K562 (cell line): Measurements from ENCODE around the gene NTN3. TPM values are rescaled to one million over a fixed set of nuclear protein-coding genes. Genes with fewer than 3 reads are reported as not detected.

Source experiments
- NEUROD1 ChIP-seq: fragments of 150-350 bp; IDR thresholded peaks from 2 replicates; pipeline ENCODE4 v1.6.1; 2014; ENCODE audit warnings: borderline replicate concordance, low read length, low read depth; ENCODE audit not compliant: partially characterized antibody
- RAD51 ChIP-seq: fragments of 450-650 bp; IDR thresholded peaks from 2 replicates; pipeline ENCODE4 v1.7.1; 2016; ENCODE audit warnings: low read depth, mild to moderate bottlenecking, borderline replicate concordance
- SMARCE1 ChIP-seq: fragments of 450-650 bp; IDR thresholded peaks from 2 replicates; pipeline ENCODE4 v1.7.1; 2016; ENCODE audit warnings: mild to moderate bottlenecking
- SRSF1 ChIP-seq: fragments of 200-400 bp; formaldehyde crosslinking; IDR thresholded peaks from 2 replicates; pipeline ENCODE4 v1.6.1; 2017; ENCODE audit warnings: mild to moderate bottlenecking, low read depth, low read length, moderate library complexity
- YY1 ChIP-seq, 3 experiments: IDR thresholded peaks; 2 replicates each; pipeline ENCODE4 v1.6.1; 2011; ENCODE audit warnings: low read length in 2 of 3, mild to moderate bottlenecking in 2 of 3, moderate library complexity in 2 of 3, borderline replicate concordance in 1 of 3, control low read depth in 1 of 3, low read depth in 1 of 3; ENCODE audit not compliant: insufficient read depth in 3 of 3, insufficient replicate concordance in 2 of 3, control insufficient read depth in 1 of 3, insufficient read length in 1 of 3; ENCODE audit errors: extremely low read depth in 1 of 3
- polyA plus RNA-seq, 8 experiments: library from polyadenylated mRNA; depleted of rRNA in 4 of 8; stranded (reverse) in 5 of 8; unstranded in 3 of 8; fragments of >200 nt; fragmentation: Nextera tagmentation in 2 of 8; fragmentation: Illumina TruSeq in 1 of 8; extraction: Ambion mirVana in 2 of 8; extraction: Trizol in 1 of 8; gene quantifications; 2 replicates each; pipeline versions ENCODE4 v1.2.1 to v1.2.3, GENCODE V29; 2011 to 2014; ENCODE audit warnings: inconsistent platforms in 1 of 8, missing spikeins in 1 of 8
- total RNA-seq, 7 experiments: library from RNA; depleted of rRNA in 6 of 7; stranded (reverse); fragments of >200 nt in 6 of 7; fragmentation: Illumina TruSeq in 2 of 7; extraction: Trizol in 2 of 7; gene quantifications; 2 replicates each; pipeline versions ENCODE4 v1.2.1 to v1.2.3, GENCODE V29; 2011 to 2021; ENCODE audit warnings: low replicate concordance in 1 of 7
- TF ChIP-seq, protein P1 (sequence below), 2 experiments: fragments of 450-650 bp; conservative IDR thresholded peaks; 2 replicates each; pipeline ENCODE4 v1.6.1; 2017; ENCODE audit warnings: mild to moderate bottlenecking in 2 of 2, moderate library complexity in 2 of 2
- TF ChIP-seq, protein P2 (sequence below): fragments of 450-650 bp; formaldehyde crosslinking; IDR thresholded peaks from 2 replicates; pipeline ENCODE4 v1.4.0; 2020; ENCODE audit warnings: mild to moderate bottlenecking, mixed read lengths
- TF ChIP-seq, protein P3 (sequence below): fragments of 200-800 bp; sonication (Bioruptor generic); IDR thresholded peaks from 2 replicates; pipeline ENCODE4 v1.6.1; 2017; ENCODE audit warnings: missing genetic modification characterization, missing compliant biosample characterization
- TF ChIP-seq, protein P4 (sequence below): IDR thresholded peaks from 2 replicates; pipeline ENCODE4 v1.6.1; 2016; ENCODE audit warnings: missing genetic modification characterization, missing compliant biosample characterization
- TF ChIP-seq, protein P5 (sequence below): sonication (generic); formaldehyde crosslinking; IDR thresholded peaks from 2 replicates; pipeline ENCODE4 v1.8.0; 2023; ENCODE audit warnings: mild to moderate bottlenecking, missing genetic modification reagents
- TF ChIP-seq, protein P6 (sequence below): fragments of 250-450 bp; sonication (Bioruptor Pico); IDR thresholded peaks from 2 replicates; pipeline ENCODE4 v1.9.0; 2021; ENCODE audit warnings: mild to moderate bottlenecking
- TF ChIP-seq, protein P7 (sequence below): sonication (generic); formaldehyde crosslinking; IDR thresholded peaks from 2 replicates; pipeline ENCODE4 v1.8.1; 2023; ENCODE audit warnings: mild to moderate bottlenecking, missing genetic modification reagents

The NTN3 gene
- total and polyA plus RNA-seq, 9 of the 15 experiments (the other 6 are each of a cell fraction or from before 2014, with no cell fraction given): not detected

DNA sequence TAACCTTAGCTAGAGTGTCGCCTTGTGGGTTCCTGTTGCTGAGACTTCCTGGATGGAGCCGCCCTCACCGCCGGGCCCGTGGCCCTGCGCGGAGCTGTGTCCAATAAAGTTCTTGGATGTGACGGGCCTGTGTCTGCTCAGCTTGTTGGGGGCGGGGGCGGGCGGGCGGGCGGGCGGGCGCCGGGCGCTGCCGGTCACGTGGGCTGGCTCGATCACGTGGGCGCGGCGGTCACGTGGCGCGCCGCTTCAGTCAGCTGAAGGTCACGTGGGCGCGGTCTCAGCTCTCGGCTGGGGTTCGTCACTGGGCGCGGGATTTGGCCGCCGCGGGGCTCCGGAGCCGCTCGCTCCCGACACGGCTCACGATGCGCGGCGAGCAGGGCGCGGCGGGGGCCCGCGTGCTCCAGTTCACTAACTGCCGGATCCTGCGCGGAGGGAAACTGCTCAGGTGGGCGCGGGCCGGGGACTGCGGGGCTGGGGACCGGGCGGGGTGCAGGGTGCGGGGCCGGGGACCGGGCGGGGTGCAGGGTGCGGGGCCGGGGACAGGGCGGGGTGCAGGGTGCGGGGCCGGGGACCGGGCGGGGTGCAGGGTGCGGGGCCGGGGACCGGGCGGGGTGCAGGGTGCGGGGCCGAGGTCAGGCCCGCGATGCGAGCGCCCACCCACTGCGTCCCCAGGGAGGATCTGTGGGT, 49.1 kb downstream of the NTN3 start, which contains the start of gene AMDHD2 (continued):
- TF ChIP-seq RAD51 (peak; percentile 98), NEUROD1 (peak; percentile 47), SRSF1 (no peak), SMARCE1 (no peak), YY1 (IDR thresholded peaks at IDR 0.05; ENCODE audit: borderline replicate concordance in 1 of 3, control insufficient read depth in 1 of 3, extremely low read depth in 1 of 3, insufficient read depth in 3 of 3, insufficient read length in 1 of 3, insufficient replicate concordance in 2 of 3, low read depth in 1 of 3, low read length in 2 of 3) (peak in 1 of 3 experiments; percentile 56)
- TF ChIP-seq, protein P1, sequence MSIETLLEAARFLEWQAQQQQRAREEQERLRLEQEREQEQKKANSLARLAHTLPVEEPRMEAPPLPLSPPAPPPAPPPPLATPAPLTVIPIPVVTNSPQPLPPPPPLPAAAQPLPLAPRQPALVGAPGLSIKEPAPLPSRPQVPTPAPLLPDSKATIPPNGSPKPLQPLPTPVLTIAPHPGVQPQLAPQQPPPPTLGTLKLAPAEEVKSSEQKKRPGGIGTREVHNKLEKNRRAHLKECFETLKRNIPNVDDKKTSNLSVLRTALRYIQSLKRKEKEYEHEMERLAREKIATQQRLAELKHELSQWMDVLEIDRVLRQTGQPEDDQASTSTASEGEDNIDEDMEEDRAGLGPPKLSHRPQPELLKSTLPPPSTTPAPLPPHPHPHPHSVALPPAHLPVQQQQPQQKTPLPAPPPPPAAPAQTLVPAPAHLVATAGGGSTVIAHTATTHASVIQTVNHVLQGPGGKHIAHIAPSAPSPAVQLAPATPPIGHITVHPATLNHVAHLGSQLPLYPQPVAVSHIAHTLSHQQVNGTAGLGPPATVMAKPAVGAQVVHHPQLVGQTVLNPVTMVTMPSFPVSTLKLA (conservative IDR thresholded peaks at IDR 0.05): peak; percentile 78 to 92
- TF ChIP-seq, protein P2, sequence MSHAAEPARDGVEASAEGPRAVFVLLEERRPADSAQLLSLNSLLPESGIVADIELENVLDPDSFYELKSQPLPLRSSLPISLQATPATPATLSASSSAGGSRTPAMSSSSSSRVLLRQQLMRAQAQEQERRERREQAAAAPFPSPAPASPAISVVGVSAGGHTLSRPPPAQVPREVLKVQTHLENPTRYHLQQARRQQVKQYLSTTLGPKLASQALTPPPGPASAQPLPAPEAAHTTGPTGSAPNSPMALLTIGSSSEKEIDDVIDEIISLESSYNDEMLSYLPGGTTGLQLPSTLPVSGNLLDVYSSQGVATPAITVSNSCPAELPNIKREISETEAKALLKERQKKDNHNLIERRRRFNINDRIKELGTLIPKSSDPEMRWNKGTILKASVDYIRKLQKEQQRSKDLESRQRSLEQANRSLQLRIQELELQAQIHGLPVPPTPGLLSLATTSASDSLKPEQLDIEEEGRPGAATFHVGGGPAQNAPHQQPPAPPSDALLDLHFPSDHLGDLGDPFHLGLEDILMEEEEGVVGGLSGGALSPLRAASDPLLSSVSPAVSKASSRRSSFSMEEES: peak; percentile 97
- TF ChIP-seq, protein P3, sequence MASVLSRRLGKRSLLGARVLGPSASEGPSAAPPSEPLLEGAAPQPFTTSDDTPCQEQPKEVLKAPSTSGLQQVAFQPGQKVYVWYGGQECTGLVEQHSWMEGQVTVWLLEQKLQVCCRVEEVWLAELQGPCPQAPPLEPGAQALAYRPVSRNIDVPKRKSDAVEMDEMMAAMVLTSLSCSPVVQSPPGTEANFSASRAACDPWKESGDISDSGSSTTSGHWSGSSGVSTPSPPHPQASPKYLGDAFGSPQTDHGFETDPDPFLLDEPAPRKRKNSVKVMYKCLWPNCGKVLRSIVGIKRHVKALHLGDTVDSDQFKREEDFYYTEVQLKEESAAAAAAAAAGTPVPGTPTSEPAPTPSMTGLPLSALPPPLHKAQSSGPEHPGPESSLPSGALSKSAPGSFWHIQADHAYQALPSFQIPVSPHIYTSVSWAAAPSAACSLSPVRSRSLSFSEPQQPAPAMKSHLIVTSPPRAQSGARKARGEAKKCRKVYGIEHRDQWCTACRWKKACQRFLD (CRISPR knock-in tag): peak; percentile 56
- TF ChIP-seq, protein P4, sequence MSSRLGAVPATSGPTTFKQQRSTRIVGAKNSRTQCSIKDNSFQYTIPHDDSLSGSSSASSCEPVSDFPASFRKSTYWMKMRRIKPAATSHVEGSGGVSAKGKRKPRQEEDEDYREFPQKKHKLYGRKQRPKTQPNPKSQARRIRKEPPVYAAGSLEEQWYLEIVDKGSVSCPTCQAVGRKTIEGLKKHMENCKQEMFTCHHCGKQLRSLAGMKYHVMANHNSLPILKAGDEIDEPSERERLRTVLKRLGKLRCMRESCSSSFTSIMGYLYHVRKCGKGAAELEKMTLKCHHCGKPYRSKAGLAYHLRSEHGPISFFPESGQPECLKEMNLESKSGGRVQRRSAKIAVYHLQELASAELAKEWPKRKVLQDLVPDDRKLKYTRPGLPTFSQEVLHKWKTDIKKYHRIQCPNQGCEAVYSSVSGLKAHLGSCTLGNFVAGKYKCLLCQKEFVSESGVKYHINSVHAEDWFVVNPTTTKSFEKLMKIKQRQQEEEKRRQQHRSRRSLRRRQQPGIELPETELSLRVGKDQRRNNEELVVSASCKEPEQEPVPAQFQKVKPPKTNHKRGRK (tag): no peak
- TF ChIP-seq, protein P5, sequence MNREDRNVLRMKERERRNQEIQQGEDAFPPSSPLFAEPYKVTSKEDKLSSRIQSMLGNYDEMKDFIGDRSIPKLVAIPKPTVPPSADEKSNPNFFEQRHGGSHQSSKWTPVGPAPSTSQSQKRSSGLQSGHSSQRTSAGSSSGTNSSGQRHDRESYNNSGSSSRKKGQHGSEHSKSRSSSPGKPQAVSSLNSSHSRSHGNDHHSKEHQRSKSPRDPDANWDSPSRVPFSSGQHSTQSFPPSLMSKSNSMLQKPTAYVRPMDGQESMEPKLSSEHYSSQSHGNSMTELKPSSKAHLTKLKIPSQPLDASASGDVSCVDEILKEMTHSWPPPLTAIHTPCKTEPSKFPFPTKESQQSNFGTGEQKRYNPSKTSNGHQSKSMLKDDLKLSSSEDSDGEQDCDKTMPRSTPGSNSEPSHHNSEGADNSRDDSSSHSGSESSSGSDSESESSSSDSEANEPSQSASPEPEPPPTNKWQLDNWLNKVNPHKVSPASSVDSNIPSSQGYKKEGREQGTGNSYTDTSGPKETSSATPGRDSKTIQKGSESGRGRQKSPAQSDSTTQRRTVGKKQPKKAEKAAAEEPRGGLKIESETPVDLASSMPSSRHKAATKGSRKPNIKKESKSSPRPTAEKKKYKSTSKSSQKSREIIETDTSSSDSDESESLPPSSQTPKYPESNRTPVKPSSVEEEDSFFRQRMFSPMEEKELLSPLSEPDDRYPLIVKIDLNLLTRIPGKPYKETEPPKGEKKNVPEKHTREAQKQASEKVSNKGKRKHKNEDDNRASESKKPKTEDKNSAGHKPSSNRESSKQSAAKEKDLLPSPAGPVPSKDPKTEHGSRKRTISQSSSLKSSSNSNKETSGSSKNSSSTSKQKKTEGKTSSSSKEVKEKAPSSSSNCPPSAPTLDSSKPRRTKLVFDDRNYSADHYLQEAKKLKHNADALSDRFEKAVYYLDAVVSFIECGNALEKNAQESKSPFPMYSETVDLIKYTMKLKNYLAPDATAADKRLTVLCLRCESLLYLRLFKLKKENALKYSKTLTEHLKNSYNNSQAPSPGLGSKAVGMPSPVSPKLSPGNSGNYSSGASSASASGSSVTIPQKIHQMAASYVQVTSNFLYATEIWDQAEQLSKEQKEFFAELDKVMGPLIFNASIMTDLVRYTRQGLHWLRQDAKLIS (CRISPR knock-in tag): no peak
- TF ChIP-seq, protein P6, sequence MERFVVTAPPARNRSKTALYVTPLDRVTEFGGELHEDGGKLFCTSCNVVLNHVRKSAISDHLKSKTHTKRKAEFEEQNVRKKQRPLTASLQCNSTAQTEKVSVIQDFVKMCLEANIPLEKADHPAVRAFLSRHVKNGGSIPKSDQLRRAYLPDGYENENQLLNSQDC (CRISPR knock-in tag): 0 out of 2 replicates have a peak, but pooled peaks have one; percentile 11
- TF ChIP-seq, protein P7, sequence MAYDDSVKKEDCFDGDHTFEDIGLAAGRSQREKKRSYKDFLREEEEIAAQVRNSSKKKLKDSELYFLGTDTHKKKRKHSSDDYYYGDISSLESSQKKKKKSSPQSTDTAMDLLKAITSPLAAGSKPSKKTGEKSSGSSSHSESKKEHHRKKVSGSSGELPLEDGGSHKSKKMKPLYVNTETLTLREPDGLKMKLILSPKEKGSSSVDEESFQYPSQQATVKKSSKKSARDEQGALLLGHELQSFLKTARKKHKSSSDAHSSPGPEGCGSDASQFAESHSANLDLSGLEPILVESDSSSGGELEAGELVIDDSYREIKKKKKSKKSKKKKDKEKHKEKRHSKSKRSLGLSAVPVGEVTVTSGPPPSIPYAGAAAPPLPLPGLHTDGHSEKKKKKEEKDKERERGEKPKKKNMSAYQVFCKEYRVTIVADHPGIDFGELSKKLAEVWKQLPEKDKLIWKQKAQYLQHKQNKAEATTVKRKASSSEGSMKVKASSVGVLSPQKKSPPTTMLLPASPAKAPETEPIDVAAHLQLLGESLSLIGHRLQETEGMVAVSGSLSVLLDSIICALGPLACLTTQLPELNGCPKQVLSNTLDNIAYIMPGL (CRISPR knock-in tag): peak; percentile 50; the same call in 1 of the 2 replicates
